GM12872 (cell line): ENCODE measurements around the gene EHD4.

Experiments used
- CTCF ChIP-seq: IDR thresholded peaks from 3 replicates; pipeline ENCODE4 v1.5.1; 2011; ENCODE audit warnings: low read depth, mild to moderate bottlenecking, low read length, moderate library complexity; ENCODE audit not compliant: insufficient read depth

Gene EHD4

GRCh38 chr15:41894251-41894790 is 78.0 kb downstream of the EHD4 start:
- no peak for TF ChIP-seq CTCF

- no peak for TF ChIP-seq CTCF
These were observed 78.7 kb downstream of the EHD4 start, which contains the start of gene SPTBN5 for GRCh38 chr15:41893422-41894250. Gene SPTBN5 (minus strand): TSS chr15:41894053. CDS start chr15:41893497, 556 bp downstream.

GRCh38 chr15:41892621-41893421 is 79.5 kb downstream of the EHD4 start:
- TF ChIP-seq CTCF = no peak

- TF ChIP-seq CTCF = no peak
These were observed 80.4 kb downstream of the EHD4 start for GRCh38 chr15:41891946-41892345.

- no peak for TF ChIP-seq CTCF
These were observed 81.1 kb downstream of the EHD4 start for GRCh38 chr15:41891226-41891625.

GRCh38 chr15:41890050-41890690 is 82.2 kb downstream of the EHD4 start:
- TF ChIP-seq CTCF = no peak

- TF ChIP-seq CTCF = no peak
These were observed 83.6 kb downstream of the EHD4 start for GRCh38 chr15:41888662-41889253.
